ENCODE data around the gene CAV3. TPM values are rescaled to one million over a fixed set of nuclear protein-coding genes. Genes with fewer than 3 reads are reported as not detected.
"Not testable (repeated sequence)": the region's sequence is repeated elsewhere in the genome, so short reads cannot be mapped to it uniquely, and the experiment has no call there.

The CAV3 gene
- total and polyA plus RNA-seq, 2 experiments from 2014 or later = 0.15 TPM; not detected in 1

- 0 out of 2 replicates have a peak, but pooled peaks cover 7% of the 10 kb centered on the region for H3F3A ChIP-seq (ENCODE audit: insufficient read depth)
- H3K79me2 ChIP-seq (ENCODE audit: insufficient read depth) = no peaks in the 10 kb centered on the region
- no peaks in the 10 kb centered on the region for H3K27me3 ChIP-seq (replicated peaks; ENCODE audit: insufficient read depth)
- no peak overlapping the region for H3K4me3 ChIP-seq
- H3K27ac ChIP-seq = no peak overlapping the region
- H3K9me2 ChIP-seq (ENCODE audit: insufficient read depth) = no peaks in the 10 kb centered on the region
- no peak overlapping the region for H3K9ac ChIP-seq
- peaks cover 15% of the 10 kb centered on the region for H3K4me1 ChIP-seq (ENCODE audit: insufficient read depth)
- in situ Hi-C loops (cut with MboI) = no loop called here
- no peak overlapping the region for H3K4me2 ChIP-seq (ENCODE audit: unreplicated experiment)
- TF ChIP-seq EZH2phosphoT487 (IDR thresholded peaks at IDR 0.05; ENCODE audit: insufficient read depth, low read depth) = no peak
- no peak for TF ChIP-seq EZH2 (IDR thresholded peaks at IDR 0.05; ENCODE audit: insufficient read depth, poor library complexity, severe bottlenecking)
- H4K20me1 ChIP-seq (ENCODE audit: insufficient read depth) = no peaks in the 10 kb centered on the region
- H2AFZ ChIP-seq = no peak overlapping the region
- no peaks in the 10 kb centered on the region for H3K36me3 ChIP-seq (ENCODE audit: low read depth)
- DNase-seq = peak; percentile 50
- no peaks in the 10 kb centered on the region for H3K9me3 ChIP-seq (ENCODE audit: low read depth)
- WGBS, 2 experiments (ENCODE audit: low coverage in 1 of 2, low lambda C conversion rate in 2 of 2, missing lambda C conversion rate in 2 of 2) = 74 to 76% methylated on average over 13 to 14 of the region's 14 CpGs
Measured at GRCh38 chr3:8713901-8714759, 19.5 kb upstream of the CAV3 start.

GRCh38 chr3:8715757-8716156 is 17.8 kb upstream of the CAV3 start:
- H3K27ac ChIP-seq; H3K36me3 ChIP-seq (ENCODE audit: low read depth); H3K27me3 ChIP-seq (replicated peaks; ENCODE audit: insufficient read depth); DNase-seq; H3K79me2 ChIP-seq (ENCODE audit: insufficient read depth); H3K9me3 ChIP-seq (ENCODE audit: low read depth); H3K9ac ChIP-seq; H3K4me2 ChIP-seq (ENCODE audit: unreplicated experiment); H4K20me1 ChIP-seq (ENCODE audit: insufficient read depth); H3K9me2 ChIP-seq (ENCODE audit: insufficient read depth); H2AFZ ChIP-seq; in situ Hi-C loops (cut with MboI); H3F3A ChIP-seq (ENCODE audit: insufficient read depth); H3K4me3 ChIP-seq: not testable (repeated sequence)
- H3K4me1 ChIP-seq (ENCODE audit: insufficient read depth) = peaks cover 15% of the 10 kb centered on the region
- WGBS, 2 experiments (ENCODE audit: low coverage in 1 of 2, low lambda C conversion rate in 2 of 2, missing lambda C conversion rate in 2 of 2) = 80 to 82% methylated on average over 12 of the region's 12 CpGs

DNA sequence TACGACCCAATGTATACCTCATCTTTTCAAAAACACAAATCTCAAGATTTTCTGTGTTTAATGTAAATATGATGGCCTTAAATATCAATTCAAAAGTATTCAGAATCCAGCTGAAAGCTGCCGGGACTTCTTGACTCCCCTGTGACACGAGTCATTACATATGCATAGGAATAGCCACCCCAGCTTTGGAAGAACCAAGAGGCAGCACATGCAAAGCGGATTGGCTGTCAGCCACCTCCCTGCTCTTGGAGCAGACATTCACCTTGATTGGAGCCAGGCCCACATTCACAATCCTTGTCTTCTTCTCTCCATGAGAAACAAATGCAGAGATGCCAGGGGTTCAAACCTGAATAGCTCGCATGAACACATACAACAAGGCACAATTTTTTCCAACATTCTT is 10.8 kb upstream of the CAV3 start:
- H3K4me1 ChIP-seq (ENCODE audit: insufficient read depth) = no peaks in the 10 kb centered on the region
- no peak overlapping the region for H3K9ac ChIP-seq
- TF ChIP-seq EZH2phosphoT487 (IDR thresholded peaks at IDR 0.05; ENCODE audit: insufficient read depth, low read depth) (no peak), EZH2 (IDR thresholded peaks at IDR 0.05; ENCODE audit: insufficient read depth, poor library complexity, severe bottlenecking) (no peak)
- H3K4me2 ChIP-seq (ENCODE audit: unreplicated experiment) = no peak overlapping the region
- no peaks in the 10 kb centered on the region for H3K27me3 ChIP-seq (replicated peaks; ENCODE audit: insufficient read depth)
- in situ Hi-C loops (cut with MboI) = no loop called here
- 63 to 69% methylated on average over 5 of the region's 5 CpGs for WGBS, 2 experiments (ENCODE audit: low coverage in 1 of 2, low lambda C conversion rate in 2 of 2, missing lambda C conversion rate in 2 of 2)
- no peak for DNase-seq
- no peak overlapping the region for H3K27ac ChIP-seq
- H3K9me3 ChIP-seq (ENCODE audit: low read depth) = no peaks in the 10 kb centered on the region
- H3K9me2 ChIP-seq (ENCODE audit: insufficient read depth) = no peaks in the 10 kb centered on the region
- no peaks in the 10 kb centered on the region for H4K20me1 ChIP-seq (ENCODE audit: insufficient read depth)
- no peak overlapping the region for H3K4me3 ChIP-seq
- no peaks in the 10 kb centered on the region for H3F3A ChIP-seq (ENCODE audit: insufficient read depth)
- H3K36me3 ChIP-seq (ENCODE audit: low read depth) = no peaks in the 10 kb centered on the region
- no peaks in the 10 kb centered on the region for H3K79me2 ChIP-seq (ENCODE audit: insufficient read depth)
- no peak overlapping the region for H2AFZ ChIP-seq

- H3K9me3 ChIP-seq (ENCODE audit: low read depth) = no peaks in the 10 kb centered on the region
- no peak overlapping the region for H3K9ac ChIP-seq
- H3K79me2 ChIP-seq (ENCODE audit: insufficient read depth) = no peaks in the 10 kb centered on the region
- no peak for DNase-seq
- H3F3A ChIP-seq (ENCODE audit: insufficient read depth) = no peaks in the 10 kb centered on the region
- no peak overlapping the region for H2AFZ ChIP-seq
- H3K27ac ChIP-seq = no peak overlapping the region
- no peaks in the 10 kb centered on the region for H3K27me3 ChIP-seq (replicated peaks; ENCODE audit: insufficient read depth)
- no peaks in the 10 kb centered on the region for H3K4me1 ChIP-seq (ENCODE audit: insufficient read depth)
- no peak overlapping the region for H3K4me2 ChIP-seq (ENCODE audit: unreplicated experiment)
- no peaks in the 10 kb centered on the region for H4K20me1 ChIP-seq (ENCODE audit: insufficient read depth)
- H3K9me2 ChIP-seq (ENCODE audit: insufficient read depth) = no peaks in the 10 kb centered on the region
- no peak overlapping the region for H3K4me3 ChIP-seq
- no peak for TF ChIP-seq EZH2phosphoT487 (IDR thresholded peaks at IDR 0.05; ENCODE audit: insufficient read depth, low read depth)
- no peak for TF ChIP-seq EZH2 (IDR thresholded peaks at IDR 0.05; ENCODE audit: insufficient read depth, poor library complexity, severe bottlenecking)
- in situ Hi-C loops (cut with MboI) = no loop called here
- 76 to 80% methylated on average over 3 of the region's 3 CpGs for WGBS, 2 experiments (ENCODE audit: low coverage in 1 of 2, low lambda C conversion rate in 2 of 2, missing lambda C conversion rate in 2 of 2)
- H3K36me3 ChIP-seq (ENCODE audit: low read depth) = no peaks in the 10 kb centered on the region
Measured at GRCh38 chr3:8723612-8724011, 10.0 kb upstream of the CAV3 start.
